ENCODE results near the gene VAV3. TPM values are rescaled to one million over a fixed set of nuclear protein-coding genes. Genes with fewer than 3 reads are reported as not detected.

Gene VAV3
- total RNA-seq, 1 donor: 0.09 TPM

- no peak overlapping the region for H3K4me3 ChIP-seq (ENCODE audit: low read depth, low read length)
Measured at GRCh38 chr1:107835151-107835670, 129.8 kb downstream of the VAV3 start.

DNA sequence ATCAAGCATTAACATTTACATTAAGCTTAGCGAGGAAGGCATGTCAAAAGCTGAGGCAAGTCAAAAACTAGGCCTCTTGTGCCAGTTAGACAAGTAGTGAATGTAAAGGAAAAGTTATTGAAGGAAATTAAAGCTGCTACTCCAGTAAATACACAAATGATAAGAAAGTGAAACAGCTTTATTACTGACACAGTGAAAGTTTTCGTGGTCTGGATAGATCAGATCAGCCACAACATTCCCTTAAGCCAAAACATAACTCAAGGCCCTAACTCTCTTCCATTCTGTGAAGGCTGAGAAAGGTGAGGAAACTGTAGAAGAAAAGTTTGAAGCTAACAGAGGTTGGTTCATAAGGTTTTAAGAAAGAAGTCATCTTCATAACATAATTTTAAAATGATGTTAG is 131.9 kb downstream of the VAV3 start:
- TF ChIP-seq, protein P1, sequence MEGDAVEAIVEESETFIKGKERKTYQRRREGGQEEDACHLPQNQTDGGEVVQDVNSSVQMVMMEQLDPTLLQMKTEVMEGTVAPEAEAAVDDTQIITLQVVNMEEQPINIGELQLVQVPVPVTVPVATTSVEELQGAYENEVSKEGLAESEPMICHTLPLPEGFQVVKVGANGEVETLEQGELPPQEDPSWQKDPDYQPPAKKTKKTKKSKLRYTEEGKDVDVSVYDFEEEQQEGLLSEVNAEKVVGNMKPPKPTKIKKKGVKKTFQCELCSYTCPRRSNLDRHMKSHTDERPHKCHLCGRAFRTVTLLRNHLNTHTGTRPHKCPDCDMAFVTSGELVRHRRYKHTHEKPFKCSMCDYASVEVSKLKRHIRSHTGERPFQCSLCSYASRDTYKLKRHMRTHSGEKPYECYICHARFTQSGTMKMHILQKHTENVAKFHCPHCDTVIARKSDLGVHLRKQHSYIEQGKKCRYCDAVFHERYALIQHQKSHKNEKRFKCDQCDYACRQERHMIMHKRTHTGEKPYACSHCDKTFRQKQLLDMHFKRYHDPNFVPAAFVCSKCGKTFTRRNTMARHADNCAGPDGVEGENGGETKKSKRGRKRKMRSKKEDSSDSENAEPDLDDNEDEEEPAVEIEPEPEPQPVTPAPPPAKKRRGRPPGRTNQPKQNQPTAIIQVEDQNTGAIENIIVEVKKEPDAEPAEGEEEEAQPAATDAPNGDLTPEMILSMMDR (IDR thresholded peaks at IDR 0.05; ENCODE audit: insufficient read depth, low read length): no peak
- DNase-seq (ENCODE audit: low read depth): no peak
- no peak overlapping the region for H3K4me3 ChIP-seq (ENCODE audit: low read depth, low read length)

More at GRCh38 chr1:107835151-107835670, 129.8 kb downstream of the VAV3 start:
- TF ChIP-seq, protein P1 (IDR thresholded peaks at IDR 0.05; ENCODE audit: insufficient read depth, low read length): no peak
- no peak for DNase-seq (ENCODE audit: low read depth)

DNA sequence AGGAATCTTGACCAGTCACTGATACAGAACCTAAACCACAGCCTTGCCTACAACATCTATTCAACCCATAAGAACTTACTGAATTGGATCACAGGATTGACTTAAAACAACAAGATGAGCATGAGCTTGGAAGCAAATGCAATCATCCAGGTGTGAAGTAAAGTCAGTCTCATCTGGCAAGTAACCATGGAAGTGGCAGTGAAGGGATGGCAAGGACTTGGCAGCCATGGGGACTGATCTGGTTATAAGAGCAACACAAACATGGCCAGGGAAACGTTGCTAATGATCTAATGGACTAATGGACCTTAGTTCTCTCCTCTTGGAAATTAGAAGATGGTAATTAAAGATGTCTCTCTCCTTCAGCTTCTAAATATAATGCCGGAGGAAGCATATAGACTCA is 133.1 kb downstream of the VAV3 start:
- TF ChIP-seq, protein P1 (IDR thresholded peaks at IDR 0.05; ENCODE audit: insufficient read depth, low read length): no peak
- DNase-seq (ENCODE audit: low read depth): no peak
- H3K4me3 ChIP-seq (ENCODE audit: low read depth, low read length): no peak overlapping the region

- TF ChIP-seq, protein P1 (IDR thresholded peaks at IDR 0.05; ENCODE audit: insufficient read depth, low read length): no peak
- DNase-seq (ENCODE audit: low read depth): no peak
- no peak overlapping the region for H3K4me3 ChIP-seq (ENCODE audit: low read depth, low read length)
Measured at GRCh38 chr1:107830526-107830925, 134.5 kb downstream of the VAV3 start.

GRCh38 chr1:107830075-107830474 is 134.9 kb downstream of the VAV3 start:
- DNase-seq (ENCODE audit: low read depth): no peak
- TF ChIP-seq, protein P1 (IDR thresholded peaks at IDR 0.05; ENCODE audit: insufficient read depth, low read length): no peak
- H3K4me3 ChIP-seq (ENCODE audit: low read depth, low read length): no peak overlapping the region

DNA sequence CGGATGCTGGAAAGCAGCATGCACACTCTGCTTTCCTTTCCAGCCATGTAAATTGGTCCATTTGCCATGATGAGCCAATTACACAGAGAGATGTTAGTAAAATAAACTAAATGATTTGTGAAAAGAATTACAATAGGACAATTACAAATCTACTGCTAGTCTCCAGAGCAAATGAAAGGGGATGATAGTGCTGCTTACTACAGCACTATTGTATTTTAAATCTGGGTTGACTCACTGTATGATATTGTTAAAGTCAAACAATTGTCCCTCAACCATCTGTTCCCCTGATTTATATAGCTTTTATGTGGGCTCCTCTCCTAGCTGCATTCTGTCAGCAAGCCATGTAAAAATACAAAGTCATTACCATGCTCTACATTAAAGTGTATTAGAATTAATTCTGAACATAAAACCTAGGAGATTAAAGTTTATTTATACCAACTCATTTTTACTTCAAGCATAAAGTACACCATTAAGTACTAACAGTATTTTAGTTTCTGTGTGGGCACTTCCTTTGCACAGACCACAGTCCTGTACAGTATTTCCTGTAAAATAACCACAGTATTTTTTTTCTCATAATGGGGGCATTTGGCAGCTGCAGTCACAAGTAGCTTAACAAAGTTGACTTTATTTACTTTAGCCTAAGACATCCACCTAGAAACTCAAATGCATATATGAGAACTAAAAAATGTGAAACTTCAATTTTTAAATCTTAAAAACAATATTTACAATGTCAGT is 135.8 kb downstream of the VAV3 start:
- TF ChIP-seq, protein P1 (IDR thresholded peaks at IDR 0.05; ENCODE audit: insufficient read depth, low read length): no peak
- no peak for DNase-seq (ENCODE audit: low read depth)
- H3K4me3 ChIP-seq (ENCODE audit: low read depth, low read length): no peak overlapping the region
